AG08395 (cell line): ENCODE measurements around the gene COX20.
A peak's percentile ranks its signal among the peaks of the same experiment; 100 is the strongest.
"Not testable (repeated sequence)": the region's sequence is repeated elsewhere in the genome, so short reads cannot be mapped to it uniquely, and the experiment has no call there.

Experiments used
- DNase-seq: peaks from one replicate; pipeline ENCODE4 v3.0.0; 2012; ENCODE audit warnings: mixed read lengths, low spot score

Gene COX20

DNA sequence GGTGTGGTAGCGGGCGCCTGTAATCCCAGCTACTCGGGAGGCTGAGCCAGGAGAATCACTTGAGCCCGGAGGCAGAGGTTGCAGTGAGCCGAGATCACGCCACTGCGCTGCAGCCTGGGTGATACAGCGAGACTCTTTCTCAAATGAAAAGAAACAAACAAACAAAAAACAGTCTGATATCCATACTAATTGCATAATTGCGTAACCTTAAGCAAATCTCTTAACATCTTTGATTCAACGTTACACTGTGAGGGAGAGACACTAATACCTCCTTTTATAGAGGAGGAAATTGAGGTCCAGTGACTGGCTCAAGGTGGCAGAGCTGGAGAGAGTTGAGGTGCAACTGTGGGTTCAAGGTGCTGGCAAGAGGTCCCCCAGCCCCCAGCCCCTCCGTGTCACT lies 12.6 kb upstream of the COX20 start:
- no peak for DNase-seq

DNA sequence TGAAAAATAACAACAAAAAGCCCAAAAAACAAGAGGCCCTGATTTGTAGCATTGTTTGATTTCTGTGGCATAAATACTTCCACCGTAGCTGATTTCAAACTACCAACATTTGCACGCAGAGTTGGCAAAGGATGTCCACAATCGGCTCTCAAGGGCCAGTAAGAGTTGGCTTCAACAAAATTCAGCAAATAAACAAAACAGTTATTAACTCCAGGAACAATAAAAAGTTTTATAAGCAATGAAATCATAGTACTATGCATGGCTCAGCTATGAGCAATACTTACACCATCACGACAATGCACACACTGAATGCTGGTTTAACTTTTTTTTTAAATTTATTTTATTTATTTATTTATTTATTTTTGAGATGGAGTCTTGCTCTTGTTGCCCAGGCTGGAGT lies 8.7 kb upstream of the COX20 start:
- no peak for DNase-seq

DNA sequence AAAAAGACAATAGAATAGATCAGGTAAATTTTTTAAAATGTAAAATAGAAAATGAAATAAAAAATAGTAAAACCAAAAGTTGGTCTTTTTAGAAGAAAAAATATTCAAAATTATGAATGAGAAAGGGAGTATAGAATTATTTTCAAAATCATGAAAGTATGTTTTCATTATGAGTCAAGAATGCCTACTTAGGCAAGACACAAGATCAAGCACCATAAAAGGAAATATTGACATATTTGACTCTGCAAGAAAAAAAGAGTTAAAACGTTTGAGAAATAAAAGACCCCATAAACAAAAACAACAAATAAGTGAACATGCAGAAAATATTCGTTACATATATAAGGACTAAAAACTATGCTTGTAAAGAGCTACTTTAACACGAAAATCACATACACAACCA lies 4.8 kb upstream of the COX20 start:
- DNase-seq, result no peak

DNA sequence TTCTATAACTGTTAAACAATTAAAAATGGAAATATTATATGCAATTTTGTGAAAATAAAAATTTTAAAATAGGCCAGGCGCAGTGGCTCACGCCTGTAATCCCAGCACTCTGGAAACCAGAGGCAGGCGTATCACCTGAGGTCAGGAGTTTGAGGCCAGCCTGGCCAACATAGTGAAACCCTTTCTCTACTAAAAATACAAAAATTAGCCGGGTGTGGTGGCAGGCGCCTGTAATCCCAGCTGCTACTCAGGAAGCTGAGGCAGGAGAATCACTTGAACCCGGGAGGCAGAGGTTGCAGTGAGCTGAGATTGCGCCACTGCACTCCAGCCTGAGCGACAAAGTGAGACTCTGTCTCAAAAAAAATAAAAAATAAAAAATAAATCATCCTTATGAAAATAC lies 2.2 kb upstream of the COX20 start:
- not testable (repeated sequence) for DNase-seq

DNA sequence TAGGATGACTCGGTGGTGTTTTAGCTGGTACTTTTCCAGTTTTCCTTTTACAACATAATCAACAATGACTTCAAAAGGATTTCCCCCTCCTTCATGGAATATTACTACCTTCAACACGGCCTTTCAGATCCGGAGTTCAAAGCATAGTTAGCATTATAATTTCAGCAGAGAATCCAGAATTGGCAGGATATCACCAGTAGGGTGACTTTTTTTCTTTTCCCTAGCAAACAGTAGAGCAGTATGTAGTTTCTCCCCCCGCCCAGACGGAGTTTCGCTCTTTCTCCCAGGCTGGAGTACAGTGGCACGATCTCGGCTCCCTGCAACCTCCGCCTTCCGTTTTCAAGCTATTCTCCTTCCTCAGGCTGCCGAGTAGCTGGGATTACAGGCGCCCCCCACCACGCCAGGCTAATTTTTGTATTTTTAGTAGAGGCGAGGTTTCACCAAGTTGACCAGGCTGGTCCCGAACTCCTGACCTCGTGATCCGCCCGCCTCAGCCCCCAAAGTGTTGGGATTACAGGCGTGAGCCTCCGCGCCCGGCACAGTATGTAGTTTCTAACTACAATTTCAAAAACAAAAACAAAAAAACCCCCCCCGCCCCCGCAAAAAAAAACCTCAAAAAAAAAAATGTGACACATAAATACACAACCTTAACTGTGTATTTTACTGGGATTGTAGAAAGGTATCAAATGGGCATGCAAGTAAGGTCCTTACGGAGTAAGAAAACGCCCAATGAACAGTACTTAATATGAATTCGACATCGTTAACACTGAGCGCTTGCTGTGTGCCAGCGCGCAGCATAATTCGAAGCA lies 1.5 kb upstream of the COX20 start:
- DNase-seq, result peak; percentile 59

DNA sequence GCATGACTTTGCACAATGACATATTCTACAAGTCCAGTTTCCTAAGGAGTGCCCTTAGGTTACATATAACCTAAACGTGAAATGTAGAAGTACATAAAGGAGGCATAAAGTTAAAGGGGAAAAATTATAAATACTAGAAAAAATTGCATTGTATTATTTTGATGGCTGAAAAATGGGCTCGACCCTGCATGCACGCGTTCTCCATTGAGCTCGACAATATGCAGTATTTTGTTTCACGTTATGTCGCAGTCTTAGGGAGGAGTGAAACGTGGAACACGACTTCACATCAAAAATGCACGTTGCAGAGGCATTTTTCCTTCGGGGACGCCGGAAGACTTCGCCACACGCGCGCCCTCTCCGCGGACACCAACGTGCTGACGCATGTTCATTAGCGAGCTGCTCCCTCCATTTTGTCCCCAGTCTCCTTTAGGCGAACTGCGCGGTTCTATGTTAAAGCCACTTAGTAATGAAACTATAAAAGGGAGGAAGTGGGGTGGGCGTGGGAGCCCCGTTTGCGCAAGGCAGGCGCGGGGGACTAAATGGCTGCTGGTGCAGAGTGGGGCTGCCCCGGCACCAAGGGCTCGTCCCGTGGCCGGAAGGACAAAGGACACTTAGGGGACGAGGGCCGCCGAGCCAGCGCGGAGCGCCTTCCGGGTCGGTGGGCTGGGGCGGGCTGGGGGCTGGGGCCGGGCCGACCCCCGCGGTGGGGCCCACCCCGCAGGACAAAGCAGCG lies 749 bp upstream of the COX20 start:
- peak; percentile 71 for DNase-seq

DNA sequence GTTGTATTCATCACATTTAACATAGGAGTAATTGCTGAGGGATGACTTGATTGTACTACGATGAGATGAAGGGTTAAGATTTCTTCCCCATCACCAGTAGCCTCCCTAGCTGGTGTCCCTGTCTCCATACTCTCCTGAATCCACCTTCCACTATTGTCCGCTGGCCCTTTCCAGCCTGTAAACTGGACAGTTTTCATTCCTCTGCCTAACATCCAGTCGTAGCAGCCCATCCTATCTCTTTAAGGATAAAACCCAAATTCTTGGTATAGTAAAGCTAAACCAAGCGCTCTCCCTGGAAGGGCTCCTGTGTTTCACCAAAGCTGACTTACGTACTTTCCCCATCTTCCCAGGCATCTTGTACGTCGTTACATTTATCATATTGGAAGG lies 670 bp downstream of the COX20 start:
- DNase-seq, result peak; percentile 35

DNA sequence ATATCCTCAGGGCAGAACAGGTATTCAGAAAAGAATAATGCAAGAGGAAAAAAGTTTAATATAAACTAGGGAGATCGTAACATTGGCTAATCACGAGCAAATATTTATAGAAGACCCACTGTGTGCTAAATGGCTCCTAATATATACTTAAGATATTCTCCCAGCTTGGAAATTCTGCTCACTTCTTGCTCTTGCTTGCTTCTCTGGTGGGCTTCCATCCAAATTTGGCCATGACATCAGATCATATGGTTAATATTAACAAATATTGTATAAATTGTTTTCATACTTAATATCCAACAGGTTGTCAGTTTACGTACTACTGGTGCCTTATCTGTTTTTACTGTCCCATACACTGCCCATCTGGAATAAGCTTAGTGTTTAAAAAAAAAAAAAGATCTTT lies 1.1 kb downstream of the COX20 start:
- no peak for DNase-seq

DNA sequence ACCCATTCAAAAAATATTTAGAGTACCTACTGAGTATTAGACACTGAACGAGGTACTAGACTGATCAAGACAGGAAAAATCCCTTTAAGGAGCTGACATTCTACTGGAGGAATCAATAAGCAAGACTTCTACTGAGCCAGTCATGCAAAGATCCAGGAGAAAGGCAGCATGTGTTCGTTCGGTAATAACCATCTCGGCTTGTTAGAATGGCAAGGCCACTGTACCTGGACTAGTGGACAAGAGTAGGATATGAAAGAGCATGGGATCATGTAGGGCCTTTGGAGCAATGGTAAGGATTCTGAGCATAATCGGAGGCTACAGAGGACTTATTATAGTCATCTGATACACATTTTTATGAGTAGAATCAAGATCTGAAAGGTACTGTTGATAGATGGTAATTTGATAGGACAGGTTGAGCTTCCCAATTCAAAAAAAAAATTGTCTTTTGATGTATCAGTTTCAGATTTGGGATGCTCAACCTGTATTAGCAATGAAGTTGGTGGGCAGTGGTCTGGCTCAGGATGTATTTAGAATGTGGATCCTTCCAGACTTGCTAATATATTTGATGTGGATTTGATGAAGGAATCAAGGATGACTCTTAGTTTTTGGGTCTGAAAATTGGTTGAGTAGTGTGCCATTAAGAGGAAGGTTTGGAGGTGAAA lies 2.3 kb downstream of the COX20 start:
- no peak for DNase-seq

DNA sequence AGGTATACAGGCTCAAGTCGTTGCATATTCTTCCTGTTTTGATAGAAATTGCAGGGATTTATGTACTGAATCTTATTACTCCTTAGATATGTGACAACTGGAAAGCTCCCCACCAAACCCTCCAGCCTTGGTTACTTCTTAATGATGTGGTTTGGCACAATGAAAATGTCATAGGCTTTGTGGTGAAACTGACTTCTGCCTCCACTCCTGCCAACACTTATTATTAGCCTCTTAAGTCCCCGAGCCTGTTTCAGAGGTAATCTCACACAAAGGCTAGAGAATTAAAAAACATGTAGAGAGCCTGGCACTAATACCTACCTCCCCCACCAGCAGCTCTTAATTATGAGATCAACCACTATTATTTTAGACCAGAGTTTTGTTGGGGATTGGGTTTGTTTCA lies 4.2 kb downstream of the COX20 start:
- DNase-seq, result peak; percentile 6

DNA sequence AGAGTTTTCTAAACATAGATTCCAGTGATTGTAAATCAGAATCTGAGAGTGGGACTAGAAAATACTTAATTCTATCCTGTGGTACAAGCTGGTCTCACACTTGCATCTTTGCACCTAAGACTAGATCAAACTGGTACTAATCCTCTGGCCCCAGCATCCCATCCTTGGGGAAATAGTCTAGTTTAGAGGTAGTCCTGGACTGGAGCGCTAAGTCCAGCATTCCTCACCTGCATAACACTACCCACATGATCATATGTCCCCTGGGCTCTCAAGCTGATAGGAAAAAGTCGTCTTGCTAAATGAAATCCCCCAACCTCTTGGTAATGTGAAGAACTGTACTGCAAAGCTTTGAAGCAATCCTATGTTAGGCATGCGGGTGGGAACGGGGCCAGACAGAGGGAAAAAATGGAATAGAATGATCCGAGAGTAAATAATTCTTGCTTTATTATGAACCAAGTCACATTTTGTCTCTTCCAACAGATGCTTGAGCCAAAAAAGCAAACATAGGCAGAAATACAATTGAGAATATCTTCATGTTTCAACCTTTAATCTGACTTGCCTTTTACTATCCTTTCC lies 4.8 kb downstream of the COX20 start:
- DNase-seq, result no peak

DNA sequence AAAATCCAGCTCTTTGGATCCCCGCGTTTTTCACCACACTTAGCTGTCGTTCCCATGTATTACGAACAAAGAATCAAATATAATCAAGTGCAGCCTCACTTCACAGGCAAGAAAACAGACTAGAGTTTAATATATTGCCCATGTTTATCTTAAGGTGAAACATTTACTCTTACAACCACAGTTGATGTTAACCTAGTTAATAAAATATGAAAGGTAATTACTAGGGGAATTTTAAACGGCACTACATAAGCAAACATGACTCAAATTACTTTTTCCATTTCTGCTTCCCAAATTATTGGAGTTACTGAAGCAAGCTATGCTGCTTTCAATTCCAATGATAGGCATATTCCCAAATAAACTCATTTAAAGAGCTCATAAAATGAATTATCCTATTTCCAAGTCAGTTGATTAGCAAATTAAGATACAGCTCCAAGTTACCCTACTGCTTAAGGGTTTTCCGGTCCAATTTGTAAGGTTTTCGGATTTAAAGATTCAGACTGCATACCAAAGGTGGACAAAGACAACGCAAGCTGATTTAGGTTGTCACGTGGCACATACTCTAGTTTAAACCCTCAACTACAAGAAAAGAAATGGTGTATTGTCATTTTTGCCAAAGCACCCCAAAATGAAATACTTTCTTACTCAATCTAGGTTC lies 5.9 kb downstream of the COX20 start:
- no peak for DNase-seq

DNA sequence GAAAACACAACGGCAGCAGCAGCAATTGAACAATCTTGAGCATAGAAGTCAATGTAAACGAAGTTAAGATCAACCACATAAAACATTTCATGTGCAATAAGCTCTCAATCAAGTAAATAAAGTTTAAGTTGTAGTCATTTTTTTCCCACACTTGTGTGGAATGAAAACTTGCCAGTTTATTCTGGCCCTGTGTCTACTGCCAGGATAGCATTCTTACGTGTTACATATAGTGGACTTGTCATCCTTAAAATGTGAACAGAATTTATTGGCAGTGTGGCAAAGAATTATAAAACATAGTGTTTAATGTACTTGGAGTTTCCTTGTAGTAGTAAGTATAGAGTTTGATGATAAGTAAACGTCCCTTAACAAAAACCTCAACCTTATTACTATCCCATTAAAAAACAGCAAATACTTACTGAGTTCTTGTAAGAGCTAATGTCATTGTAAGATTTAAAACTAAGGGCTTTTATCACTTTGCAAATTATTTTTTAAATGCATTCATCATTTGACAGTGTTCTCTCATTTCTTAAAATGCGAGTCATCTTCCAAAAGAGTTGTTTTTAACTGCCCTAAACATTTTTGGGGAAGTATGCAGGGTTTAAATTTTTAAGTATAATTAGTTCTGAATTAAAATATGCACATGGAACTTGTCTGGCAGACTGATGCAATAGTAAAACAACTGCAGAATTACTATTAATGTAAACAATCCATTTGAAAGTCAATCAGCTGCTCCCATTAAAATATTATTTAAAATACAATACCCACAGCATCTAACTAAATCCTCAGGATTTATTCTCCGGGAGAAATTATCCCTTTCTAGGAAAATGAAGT lies 7.9 kb downstream of the COX20 start:
- no peak for DNase-seq

DNA sequence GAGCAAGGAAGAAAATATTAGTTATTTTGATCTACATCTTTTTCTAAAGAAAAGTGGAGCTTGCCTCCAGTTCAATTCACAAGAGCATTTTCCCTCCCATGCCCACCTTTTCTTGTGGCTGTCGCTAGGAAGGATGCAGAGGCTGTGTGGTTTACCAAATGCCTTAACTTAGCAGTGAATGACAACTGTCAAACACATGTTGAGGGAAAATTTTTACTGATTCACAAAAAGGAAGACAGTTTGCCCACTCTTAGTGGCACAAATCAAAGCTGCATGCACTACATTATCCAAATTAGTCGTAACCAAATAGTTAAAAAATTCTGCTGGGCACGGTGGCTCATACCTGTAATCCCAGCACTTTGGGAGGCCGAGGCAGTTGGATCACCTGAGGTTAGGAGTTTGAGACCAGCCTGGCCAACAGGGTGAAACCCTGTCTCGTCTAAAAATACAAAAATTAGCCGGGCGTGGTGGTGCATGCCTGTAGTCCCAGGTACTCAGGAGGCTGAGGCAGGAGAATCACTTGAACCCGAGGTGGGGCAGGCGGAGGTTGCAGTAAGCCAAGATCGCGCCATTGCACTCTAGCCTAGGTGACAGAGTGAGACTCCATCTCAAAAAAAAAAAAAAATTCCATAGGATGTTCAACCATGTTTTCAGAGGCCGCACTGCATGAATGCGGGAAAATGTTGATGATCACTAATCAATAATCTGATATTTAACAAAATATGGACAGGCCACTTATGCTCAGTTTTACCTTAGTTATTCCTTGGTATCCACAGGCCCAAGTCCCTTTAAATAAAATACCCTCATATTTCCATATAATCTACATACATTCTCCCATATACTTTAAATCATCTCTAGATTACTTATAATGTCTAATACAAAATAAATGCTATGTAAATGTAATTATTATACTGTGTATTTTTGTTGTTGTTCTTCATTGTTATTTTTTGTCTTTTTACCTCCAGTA lies 9.0 kb downstream of the COX20 start:
- DNase-seq, result no peak

DNA sequence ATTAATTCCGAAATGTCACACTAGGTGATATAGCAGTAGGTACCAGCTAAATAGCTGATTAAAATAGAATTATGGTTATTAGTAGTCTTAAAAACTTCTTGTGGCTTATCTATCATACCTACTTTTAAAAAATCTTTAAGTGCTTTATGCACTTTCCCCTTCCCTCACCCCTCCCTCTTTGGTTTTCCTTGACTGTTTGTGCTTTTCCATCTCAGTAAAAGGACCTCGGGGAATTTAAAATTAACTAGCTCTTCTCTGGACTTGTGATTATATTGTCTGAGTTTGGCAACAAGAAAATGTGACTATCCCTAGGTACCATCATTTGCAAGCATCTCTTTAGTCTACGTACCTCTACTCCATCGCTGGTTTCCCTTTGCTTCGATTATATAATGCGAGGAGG lies 11.2 kb downstream of the COX20 start:
- no peak for DNase-seq

DNA sequence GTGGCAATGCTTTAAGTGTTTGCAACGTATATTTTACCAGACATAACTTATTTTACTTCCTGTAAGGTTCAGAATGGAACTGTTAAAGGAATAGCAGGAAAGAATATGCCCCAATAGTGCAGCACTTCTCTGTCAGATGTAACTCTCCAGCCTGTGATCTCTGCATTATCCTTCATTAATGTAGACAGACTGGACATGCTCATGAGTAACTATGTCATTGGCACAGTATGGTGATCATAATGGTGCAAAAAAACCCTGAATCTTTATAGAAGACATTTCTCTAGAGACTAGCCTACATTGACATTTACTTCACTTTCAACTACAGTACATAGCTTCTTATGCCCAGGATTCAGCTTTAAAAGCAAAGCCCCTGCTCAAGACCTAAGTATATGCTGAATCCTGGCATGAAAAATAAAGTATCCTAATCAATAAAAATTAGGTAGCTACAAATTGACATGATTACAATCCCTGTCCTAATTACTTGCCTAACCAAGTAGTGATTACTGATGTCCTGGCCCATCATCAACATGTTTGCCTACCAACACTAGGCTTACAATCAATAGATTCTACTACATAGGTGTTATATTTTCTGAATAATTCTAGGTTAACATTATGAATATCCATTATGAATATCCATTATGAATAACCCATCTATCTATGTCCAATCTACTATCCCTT lies 13.9 kb downstream of the COX20 start:
- no peak for DNase-seq

DNA sequence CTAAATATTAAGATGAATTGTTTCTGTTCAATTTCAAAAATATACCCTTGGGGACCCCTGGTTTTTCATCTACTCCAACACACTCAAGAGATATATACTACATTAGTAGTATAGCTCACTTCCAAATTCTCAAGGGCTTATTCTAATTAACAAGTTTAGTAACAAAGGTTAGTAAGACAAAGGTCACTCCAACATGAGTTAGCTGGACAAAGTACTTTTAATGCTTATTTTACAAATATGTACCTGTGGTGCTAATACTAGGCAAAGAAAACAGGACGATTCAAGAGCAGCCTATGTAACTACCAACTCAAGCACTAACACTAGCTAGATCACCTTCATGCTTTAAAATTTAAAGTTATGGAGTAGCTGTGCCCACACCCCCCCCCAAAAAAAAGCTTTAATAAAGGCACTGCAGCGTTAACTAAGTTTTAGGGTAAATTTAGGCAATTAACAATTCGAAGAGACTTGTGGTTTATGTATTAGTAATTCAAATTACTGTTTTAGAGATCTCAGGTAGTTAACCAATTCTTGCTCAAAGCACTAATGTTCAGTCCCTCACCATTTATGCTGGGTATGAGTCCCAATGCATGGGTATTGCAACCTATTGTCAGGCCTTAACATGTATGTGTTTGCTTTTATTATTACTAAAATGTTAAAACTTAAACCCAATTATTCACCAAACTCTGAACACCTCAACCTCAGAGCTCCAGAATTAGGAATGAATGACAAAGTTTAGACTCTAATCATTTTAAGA lies 14.8 kb downstream of the COX20 start:
- no peak for DNase-seq

DNA sequence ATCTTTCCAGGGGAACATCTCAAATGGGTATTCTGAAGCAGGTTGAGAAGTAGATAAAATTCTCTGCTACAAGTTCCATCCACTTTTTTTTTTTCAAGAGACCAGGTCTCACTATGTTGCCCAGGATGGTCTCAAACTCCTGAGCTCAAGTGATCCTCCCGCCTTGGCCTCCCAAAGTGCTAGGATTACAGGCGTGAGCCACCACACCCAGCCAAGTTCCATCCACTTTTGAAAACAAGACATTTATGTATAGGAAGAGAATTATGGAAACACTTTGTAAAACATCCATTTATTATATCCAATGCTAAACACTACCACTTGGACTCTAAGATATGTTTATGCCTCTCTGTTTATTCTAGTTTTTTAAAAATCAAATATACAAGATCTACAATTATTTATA lies 15.4 kb downstream of the COX20 start:
- no peak for DNase-seq
